ENCODE measurements around the gene MMP19. TPM values are rescaled to one million over a fixed set of nuclear protein-coding genes. Genes with fewer than 3 reads are reported as not detected.
A peak's percentile ranks its signal among the peaks of the same experiment; 100 is the strongest.

Gene MMP19
- total and polyA plus RNA-seq, 10 donors: 7.9 to 100 (median 55.8) TPM

- Histone ChIP-seq H3K4me1 (peaks cover 35 to 84% (median 61%) of the 10 kb centered on the region in 6 donors), H3K4me3 (peak overlapping the region in 2 of 8 donors; percentile 79 to 80), H3K27ac (no peak overlapping the region), H3K9me3 (no peaks in the 10 kb centered on the region), H3K27me3 (replicated peaks in 1 of 7) (no peaks in the 10 kb centered on the region), H3K36me3 (peaks cover 0 to 58% (median 21%) of the 10 kb centered on the region in 6 donors)
- TF ChIP-seq, protein P1, sequence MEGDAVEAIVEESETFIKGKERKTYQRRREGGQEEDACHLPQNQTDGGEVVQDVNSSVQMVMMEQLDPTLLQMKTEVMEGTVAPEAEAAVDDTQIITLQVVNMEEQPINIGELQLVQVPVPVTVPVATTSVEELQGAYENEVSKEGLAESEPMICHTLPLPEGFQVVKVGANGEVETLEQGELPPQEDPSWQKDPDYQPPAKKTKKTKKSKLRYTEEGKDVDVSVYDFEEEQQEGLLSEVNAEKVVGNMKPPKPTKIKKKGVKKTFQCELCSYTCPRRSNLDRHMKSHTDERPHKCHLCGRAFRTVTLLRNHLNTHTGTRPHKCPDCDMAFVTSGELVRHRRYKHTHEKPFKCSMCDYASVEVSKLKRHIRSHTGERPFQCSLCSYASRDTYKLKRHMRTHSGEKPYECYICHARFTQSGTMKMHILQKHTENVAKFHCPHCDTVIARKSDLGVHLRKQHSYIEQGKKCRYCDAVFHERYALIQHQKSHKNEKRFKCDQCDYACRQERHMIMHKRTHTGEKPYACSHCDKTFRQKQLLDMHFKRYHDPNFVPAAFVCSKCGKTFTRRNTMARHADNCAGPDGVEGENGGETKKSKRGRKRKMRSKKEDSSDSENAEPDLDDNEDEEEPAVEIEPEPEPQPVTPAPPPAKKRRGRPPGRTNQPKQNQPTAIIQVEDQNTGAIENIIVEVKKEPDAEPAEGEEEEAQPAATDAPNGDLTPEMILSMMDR (IDR thresholded peaks at IDR 0.05 in 8 of 11, conservative IDR thresholded peaks at IDR 0.05 in 3 of 11): no peak
- TF ChIP-seq POLR2AphosphoS5 (IDR thresholded peaks at IDR 0.05) (no peak), POLR2A (IDR thresholded peaks at IDR 0.05) (no peak)
- intact Hi-C loops (cut with DNase I; ENCODE audit: low total_unique reads): no loop called here
- DNase-seq: no peak
- 88 to 93% (median 90%) methylated on average over 12 of the region's 12 CpGs for WGBS, 5 donors
Observed at GRCh38 chr12:55815473-55815872, 27.3 kb downstream of the MMP19 start.

DNA sequence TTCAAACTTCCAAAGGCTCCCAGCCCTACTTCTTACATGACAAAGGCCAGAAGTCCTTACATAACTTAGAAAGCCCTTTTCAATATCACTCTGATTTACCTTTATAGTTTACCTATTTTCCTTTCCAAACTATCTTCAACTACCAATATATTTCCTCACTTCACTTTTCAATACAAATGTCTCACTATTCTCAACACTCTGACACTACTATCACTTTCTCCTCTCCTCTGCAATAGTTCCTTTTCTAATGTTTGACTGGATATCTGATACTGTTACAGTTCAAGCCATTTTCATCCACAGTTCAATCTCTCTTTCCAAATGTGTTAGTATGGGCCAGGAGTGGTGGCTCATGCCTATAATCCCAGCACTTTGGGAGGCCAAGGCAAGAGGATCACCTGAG, 28.5 kb downstream of the MMP19 start:
- H3K9me3 ChIP-seq: no peaks in the 10 kb centered on the region
- TF ChIP-seq POLR2A (IDR thresholded peaks at IDR 0.05): no peak
- TF ChIP-seq POLR2AphosphoS5 (IDR thresholded peaks at IDR 0.05): no peak
- TF ChIP-seq, protein P1 (IDR thresholded peaks at IDR 0.05 in 8 of 11, conservative IDR thresholded peaks at IDR 0.05 in 3 of 11): no peak
- intact Hi-C loops (cut with DNase I; ENCODE audit: low total_unique reads): no loop called here

DNA sequence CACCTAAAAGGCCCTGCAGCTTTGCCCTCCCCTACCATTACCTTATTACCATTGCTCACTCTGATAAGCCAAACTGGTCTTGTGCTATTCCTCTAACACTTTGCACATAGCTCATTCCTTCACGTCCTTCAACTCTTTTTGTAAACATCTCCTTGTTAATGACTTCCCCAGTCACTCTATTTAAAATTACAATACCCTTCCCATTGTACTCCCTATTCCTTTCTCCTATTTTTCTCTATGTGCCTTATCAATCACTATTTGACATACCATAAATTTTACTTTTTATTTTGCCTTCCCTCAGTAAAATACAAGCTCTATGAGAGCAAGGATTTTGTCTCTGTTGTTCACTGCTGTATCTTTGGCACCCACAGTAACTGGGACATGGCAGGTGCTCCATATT, 30.6 kb downstream of the MMP19 start:
- intact Hi-C loops (cut with DNase I; ENCODE audit: low total_unique reads): no loop called here
- H3K27ac ChIP-seq: no peak overlapping the region
- 57 to 71% (median 66%) methylated on average over 1 of the region's 1 CpG for WGBS, 5 donors
- peaks cover 25 to 77% (median 53%) of the 10 kb centered on the region in 6 donors for H3K4me1 ChIP-seq
- no peaks in the 10 kb centered on the region for H3K9me3 ChIP-seq
- peaks cover 0 to 76% (median 33%) of the 10 kb centered on the region in 6 donors for H3K36me3 ChIP-seq
- TF ChIP-seq POLR2AphosphoS5 (IDR thresholded peaks at IDR 0.05) (no peak), POLR2A (IDR thresholded peaks at IDR 0.05) (no peak)
- TF ChIP-seq, protein P1 (IDR thresholded peaks at IDR 0.05 in 8 of 11, conservative IDR thresholded peaks at IDR 0.05 in 3 of 11): no peak
- DNase-seq: no peak
- H3K27me3 ChIP-seq (replicated peaks in 1 of 7): no peaks in the 10 kb centered on the region
- no peak overlapping the region for H3K4me3 ChIP-seq

More for the DNA sequence above, 28.5 kb downstream of the MMP19 start:
- Histone ChIP-seq H3K27me3 (replicated peaks in 1 of 7) (no peaks in the 10 kb centered on the region), H3K4me3 (no peak overlapping the region), H3K36me3 (peaks cover 0 to 58% (median 17%) of the 10 kb centered on the region in 6 donors), H3K27ac (no peak overlapping the region), H3K4me1 (peaks cover 35 to 90% (median 63%) of the 10 kb centered on the region in 6 donors)
- no peak for DNase-seq

- Histone ChIP-seq H3K9me3 (no peaks in the 10 kb centered on the region), H3K27me3 (replicated peaks in 1 of 7) (no peaks in the 10 kb centered on the region), H3K36me3 (peaks cover 0 to 86% (median 26%) of the 10 kb centered on the region in 6 donors), H3K4me3 (no peak overlapping the region), H3K27ac (no peak overlapping the region), H3K4me1 (peaks cover 3 to 73% (median 29%) of the 10 kb centered on the region in 6 donors)
- WGBS, 5 donors: 90 to 93% (median 92%) methylated on average over 5 of the region's 5 CpGs
- no peak for DNase-seq
- intact Hi-C loops (cut with DNase I; ENCODE audit: low total_unique reads): no loop called here
- no peak for TF ChIP-seq POLR2AphosphoS5 (IDR thresholded peaks at IDR 0.05)
- TF ChIP-seq, protein P1 (IDR thresholded peaks at IDR 0.05 in 8 of 11, conservative IDR thresholded peaks at IDR 0.05 in 3 of 11): no peak
- no peak for TF ChIP-seq POLR2A (IDR thresholded peaks at IDR 0.05)
Observed at GRCh38 chr12:55809274-55809673, 33.5 kb downstream of the MMP19 start.

Data from spleen (tissue), 11 donors.